ENCODE measurements around the gene PRKAB2.

DNA sequence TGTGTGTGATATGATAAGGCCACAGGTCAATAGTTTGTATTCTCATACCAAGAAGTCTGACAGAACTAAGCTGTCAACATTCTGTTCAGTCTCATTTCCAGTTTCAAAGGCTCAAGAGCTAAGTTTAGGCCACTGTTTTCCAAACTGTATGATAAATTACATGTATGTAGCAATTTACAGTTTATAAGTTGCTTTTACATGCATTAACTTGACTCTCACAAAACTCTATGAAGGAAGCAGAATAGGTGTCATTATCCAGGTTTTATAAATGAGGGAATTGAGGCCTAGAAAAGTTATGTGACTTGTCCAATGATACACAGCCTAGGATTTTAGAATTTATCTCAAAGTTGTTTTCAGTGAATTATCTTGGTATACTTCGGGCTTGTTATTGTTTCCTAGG is 29.5 kb upstream of the PRKAB2 start:
- TF ChIP-seq, protein P1, sequence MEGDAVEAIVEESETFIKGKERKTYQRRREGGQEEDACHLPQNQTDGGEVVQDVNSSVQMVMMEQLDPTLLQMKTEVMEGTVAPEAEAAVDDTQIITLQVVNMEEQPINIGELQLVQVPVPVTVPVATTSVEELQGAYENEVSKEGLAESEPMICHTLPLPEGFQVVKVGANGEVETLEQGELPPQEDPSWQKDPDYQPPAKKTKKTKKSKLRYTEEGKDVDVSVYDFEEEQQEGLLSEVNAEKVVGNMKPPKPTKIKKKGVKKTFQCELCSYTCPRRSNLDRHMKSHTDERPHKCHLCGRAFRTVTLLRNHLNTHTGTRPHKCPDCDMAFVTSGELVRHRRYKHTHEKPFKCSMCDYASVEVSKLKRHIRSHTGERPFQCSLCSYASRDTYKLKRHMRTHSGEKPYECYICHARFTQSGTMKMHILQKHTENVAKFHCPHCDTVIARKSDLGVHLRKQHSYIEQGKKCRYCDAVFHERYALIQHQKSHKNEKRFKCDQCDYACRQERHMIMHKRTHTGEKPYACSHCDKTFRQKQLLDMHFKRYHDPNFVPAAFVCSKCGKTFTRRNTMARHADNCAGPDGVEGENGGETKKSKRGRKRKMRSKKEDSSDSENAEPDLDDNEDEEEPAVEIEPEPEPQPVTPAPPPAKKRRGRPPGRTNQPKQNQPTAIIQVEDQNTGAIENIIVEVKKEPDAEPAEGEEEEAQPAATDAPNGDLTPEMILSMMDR (conservative IDR thresholded peaks at IDR 0.05 in 1 of 2, IDR thresholded peaks at IDR 0.05 in 1 of 2; ENCODE audit: extremely low read depth in 1 of 2, insufficient read depth in 1 of 2, low read depth in 1 of 2, low read length in 2 of 2) = no peak
- no peak for TF ChIP-seq EZH2 (IDR thresholded peaks at IDR 0.05; ENCODE audit: borderline replicate concordance, low read length)
